Measurements from ENCODE around the gene KIF16B. TPM values are rescaled to one million over a fixed set of nuclear protein-coding genes. Genes with fewer than 3 reads are reported as not detected.

KIF16B gene
- total and polyA plus RNA-seq, 2 donors (not counting 3 experiments of a cell fraction or from before 2014, with no cell fraction given): 2.9 to 8.8 TPM

GRCh38 chr20:16257021-16257420, 316.2 kb downstream of the KIF16B start:
- no TSS peak for BruUV-seq (replicated peaks)
- H3K79me2 ChIP-seq (ENCODE audit: control insufficient read depth, insufficient read depth, low read length): no peaks in the 10 kb centered on the region
- H3K36me3 ChIP-seq (ENCODE audit: control insufficient read depth in 2 of 2, extremely low read depth in 1 of 2, insufficient read depth in 2 of 2, low read length in 2 of 2): no peaks in the 10 kb centered on the region
- no peak for DNase-seq (ENCODE audit: low read depth, low spot score)
- no peak overlapping the region for H3K4me3 ChIP-seq (replicated peaks in 1 of 3; ENCODE audit: insufficient read depth in 1 of 3, low read depth in 1 of 3, low read length in 3 of 3)
- POLR2A ChIA-PET: no interaction called here
- H3K9ac ChIP-seq (replicated peaks; ENCODE audit: extremely low read depth, insufficient read depth, low read length): no peak overlapping the region
- CTCF ChIA-PET: no interaction called here
- H3K4me1 ChIP-seq (ENCODE audit: control insufficient read depth, extremely low read depth, insufficient read depth, low read length): no peaks in the 10 kb centered on the region
- H3K4me2 ChIP-seq (ENCODE audit: insufficient read depth, low read length): no peak overlapping the region
- H3K27ac ChIP-seq (ENCODE audit: insufficient read depth, low read depth, low read length): no peak overlapping the region
- H3K9me1 ChIP-seq (replicated peaks; ENCODE audit: control insufficient read depth, extremely low read depth, insufficient read depth, low read length): no peaks in the 10 kb centered on the region
- no peaks in the 10 kb centered on the region for H3K9me3 ChIP-seq (replicated peaks; ENCODE audit: control insufficient read depth, insufficient read depth, low read length)
- H2AFZ ChIP-seq (ENCODE audit: low read depth, low read length): no peak overlapping the region
- H4K20me1 ChIP-seq (replicated peaks; ENCODE audit: control insufficient read depth, extremely low read depth, insufficient read depth, low read length): no peaks in the 10 kb centered on the region
- FAIRE-seq: no peak
- intact Hi-C loops (cut with micrococcal nuclease) (no loop called here), dilution Hi-C loops (cut with MboI; ENCODE audit: extremely low pct_ligation_motif_present, low sequenced_read_pairs) (no loop called here)
- H3K27me3 ChIP-seq (ENCODE audit: control insufficient read depth in 2 of 2, insufficient read depth in 2 of 2, low read length in 2 of 2): no peaks in the 10 kb centered on the region
- TF ChIP-seq CTCF (IDR thresholded peaks at IDR 0.05; ENCODE audit: extremely low read depth in 1 of 2, insufficient read depth in 1 of 2, low read depth in 1 of 2, low read length in 2 of 2) (no peak), MYC (IDR thresholded peaks at IDR 0.05; ENCODE audit: low read depth, low read length) (no peak), GATA2 (IDR thresholded peaks at IDR 0.05; ENCODE audit: insufficient read depth, insufficient read length, low read depth, low read length) (no peak), JUN (IDR thresholded peaks at IDR 0.05; ENCODE audit: borderline replicate concordance, insufficient read depth, insufficient read length, low read depth) (no peak), MAX (IDR thresholded peaks at IDR 0.05; ENCODE audit: insufficient read depth, insufficient read length) (no peak), EZH2 (IDR thresholded peaks at IDR 0.05; ENCODE audit: borderline replicate concordance, low read depth, low read length, severe bottlenecking) (no peak), POLR2AphosphoS5 (IDR thresholded peaks at IDR 0.05; ENCODE audit: insufficient read depth, low read depth, low read length) (no peak), FOS (IDR thresholded peaks at IDR 0.05; ENCODE audit: borderline replicate concordance, insufficient read depth, low read length) (no peak), POLR2A (IDR thresholded peaks at IDR 0.05; ENCODE audit: low read depth, low read length) (no peak)
